HG03439 (cell line): ENCODE data around the gene THSD7B.

ENCODE experiments used
- ATAC-seq: cut with Tn5 transposase; IDR thresholded peaks from one replicate; pipeline ENCODE4 v1.9.1; 2021; ENCODE audit warnings: mild to moderate bottlenecking, moderate library complexity; ENCODE audit not compliant: unreplicated experiment

The THSD7B gene

DNA sequence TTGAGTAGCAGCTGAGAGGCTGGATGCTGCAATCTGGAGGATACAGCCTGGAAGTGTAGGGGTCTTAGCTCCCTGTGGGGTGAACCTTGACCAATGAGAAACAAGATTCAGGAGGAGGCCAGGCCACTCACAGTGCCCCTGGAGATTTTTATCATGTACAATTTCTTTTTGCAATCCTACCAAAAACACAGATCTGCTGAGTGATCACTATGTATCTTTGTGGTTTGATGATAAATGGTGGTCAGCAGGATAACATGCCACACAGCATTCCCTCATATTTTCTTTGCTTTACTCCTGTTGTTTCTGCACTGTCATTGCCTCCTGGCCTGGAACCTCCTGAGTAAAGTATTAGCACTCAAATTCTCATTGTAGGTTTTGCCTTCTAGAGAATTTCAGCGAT, 357.9 kb downstream of the THSD7B start:
- ATAC-seq, result no peak

DNA sequence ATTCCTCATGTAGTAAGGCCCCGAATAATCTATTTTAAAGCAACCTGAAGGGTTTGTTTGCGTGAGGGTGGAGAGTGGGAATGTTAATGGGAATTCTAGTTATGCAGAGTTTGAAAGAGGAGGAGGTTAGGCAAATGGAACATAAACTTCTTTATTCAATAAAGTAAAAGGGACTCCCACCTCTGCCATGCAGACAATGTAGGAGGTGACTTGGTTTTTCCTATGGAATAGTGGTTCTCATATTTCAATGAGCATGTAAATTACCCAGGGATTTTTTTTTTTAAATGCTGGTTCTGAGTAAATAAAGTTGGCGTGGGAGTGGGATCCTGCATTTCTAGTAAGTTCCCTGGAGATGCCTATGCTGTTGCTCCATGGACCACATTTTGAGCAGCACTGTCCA, 367.9 kb downstream of the THSD7B start:
- no peak for ATAC-seq

DNA sequence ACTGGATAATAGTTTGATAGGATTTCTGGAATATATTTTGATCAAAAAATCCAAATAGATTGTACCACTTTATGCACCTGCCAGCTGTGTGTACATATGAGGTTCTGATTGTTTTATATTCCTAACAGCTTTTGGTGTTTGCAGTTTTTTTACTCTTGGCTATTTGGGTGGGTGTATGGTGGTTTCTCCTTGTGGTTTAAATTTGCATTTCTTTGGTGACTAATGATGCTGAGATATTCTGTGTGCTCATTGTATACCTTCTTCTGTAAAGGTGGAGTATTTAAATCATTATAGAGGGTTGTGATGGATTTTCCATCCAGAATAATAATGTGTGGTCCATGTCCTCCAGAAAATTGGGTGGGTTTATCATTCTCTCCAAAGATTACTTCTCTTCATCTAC, 372.9 kb downstream of the THSD7B start:
- no peak for ATAC-seq

DNA sequence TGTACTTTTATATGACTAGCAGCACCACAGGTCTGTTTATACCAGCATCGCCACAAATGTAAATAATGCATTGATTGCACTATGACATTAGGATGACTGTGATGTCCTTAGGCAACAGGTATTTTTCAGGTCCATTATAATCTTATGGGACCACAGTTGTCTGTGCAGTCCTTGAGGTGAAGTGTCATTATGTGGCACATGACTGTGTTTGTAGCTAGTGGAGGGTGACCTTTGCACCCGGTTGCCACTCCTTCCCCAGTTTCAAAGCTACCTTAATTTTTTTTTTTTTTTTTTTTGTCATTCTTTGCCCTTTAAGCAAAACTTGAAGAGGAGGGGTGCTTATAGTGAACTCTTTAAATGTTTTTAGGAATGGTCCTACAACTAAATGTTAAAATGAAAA, 386.4 kb downstream of the THSD7B start:
- no peak for ATAC-seq

DNA sequence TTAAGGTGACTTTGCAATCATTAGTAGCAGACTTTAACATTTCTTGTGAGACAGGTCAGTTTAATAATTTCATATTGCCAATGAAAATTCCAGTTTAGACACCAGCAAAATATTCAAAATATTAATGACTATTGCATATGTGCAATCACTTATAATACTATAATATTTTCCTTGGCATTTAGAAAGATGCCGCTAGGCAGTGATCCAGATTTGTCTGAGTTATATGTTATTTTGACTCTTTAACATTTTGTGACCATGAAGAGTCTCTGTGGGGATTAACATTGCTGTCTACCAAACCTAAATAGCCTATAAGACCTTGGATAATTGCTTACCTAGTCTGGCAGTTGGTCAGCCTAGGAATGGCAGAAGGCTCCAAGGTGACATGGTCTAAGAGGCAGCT, 389.6 kb downstream of the THSD7B start:
- no peak for ATAC-seq

DNA sequence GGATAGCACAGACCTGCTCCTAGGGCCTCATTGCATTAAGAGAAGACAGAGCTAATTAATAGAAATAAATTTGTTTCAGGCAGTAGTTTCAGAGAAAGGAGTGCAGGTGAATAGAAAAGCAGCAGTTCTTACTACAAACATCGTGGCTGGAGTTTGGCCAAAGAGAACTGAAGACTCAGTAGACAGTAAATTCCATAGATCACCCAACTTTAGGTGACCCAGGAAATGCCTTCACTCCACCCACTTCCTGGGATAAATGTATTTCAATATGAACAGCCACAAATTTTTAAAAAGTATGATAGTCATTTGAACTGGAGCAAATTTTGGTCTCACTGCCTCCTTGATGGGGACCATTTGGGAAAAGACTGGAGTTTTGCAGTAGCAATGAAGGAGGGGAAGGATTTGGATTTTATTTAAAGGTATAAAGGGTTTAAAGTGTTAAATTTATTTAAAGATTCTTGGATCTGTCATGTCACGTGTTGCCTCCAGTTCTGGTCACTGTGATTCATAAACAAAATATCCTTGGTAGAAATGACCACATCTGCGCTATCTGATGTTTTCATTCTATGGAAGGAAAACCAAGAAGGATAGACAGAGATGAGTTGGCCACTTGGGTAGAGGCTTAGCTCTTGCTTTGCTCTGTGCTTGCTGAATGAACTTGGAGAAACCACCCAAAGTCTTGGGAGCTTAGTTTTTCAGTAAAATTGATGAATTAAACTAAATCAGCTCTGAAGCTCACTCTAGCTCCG, 390.2 kb downstream of the THSD7B start:
- no peak for ATAC-seq

DNA sequence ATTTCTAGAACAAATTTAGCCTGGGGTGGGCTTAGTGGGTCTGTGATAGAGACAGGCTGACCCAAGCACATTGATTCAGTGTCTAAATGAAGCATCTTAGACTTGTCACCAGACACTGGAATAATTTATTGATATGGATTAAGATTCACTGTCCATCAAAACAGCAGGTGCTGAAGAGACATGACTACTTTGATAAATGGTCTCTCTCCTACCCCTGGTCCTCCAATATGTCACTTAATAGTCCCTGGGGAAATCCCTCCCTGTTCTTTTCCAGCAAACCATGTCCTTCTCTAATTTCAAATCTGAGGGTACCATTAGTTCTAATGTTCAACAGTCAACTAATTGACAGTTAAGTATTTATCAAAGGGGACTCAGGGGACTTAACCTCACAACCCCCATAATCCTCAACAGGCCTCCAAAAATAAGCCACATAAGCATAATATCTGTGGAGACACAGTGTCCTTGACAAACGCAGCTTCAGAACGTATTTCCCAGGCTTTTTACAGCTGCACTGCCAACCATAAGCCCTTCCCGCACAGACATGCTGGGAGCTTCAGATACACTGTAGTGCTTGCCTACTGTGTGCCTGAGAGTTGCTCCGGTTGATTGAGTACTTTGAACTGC, 391.0 kb downstream of the THSD7B start:
- ATAC-seq, result no peak

DNA sequence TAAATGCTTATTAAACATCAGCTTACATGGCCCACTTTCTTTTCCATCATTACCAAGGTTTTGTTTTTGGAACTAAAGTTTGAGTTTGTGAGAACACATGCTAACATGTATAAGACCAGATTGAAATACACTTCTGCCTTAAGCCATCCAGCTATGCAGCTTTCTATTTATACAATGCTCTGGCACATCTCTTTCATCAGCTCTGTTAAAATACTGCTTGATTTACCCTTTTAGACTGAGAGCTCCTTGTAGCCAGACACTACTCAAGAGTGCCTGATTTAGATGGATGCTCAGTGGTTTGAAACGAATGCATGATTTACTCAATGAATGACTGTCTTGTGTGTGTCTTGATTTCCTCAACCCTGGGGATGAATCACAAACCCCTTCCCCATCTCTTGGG, 392.5 kb downstream of the THSD7B start:
- no peak for ATAC-seq

DNA sequence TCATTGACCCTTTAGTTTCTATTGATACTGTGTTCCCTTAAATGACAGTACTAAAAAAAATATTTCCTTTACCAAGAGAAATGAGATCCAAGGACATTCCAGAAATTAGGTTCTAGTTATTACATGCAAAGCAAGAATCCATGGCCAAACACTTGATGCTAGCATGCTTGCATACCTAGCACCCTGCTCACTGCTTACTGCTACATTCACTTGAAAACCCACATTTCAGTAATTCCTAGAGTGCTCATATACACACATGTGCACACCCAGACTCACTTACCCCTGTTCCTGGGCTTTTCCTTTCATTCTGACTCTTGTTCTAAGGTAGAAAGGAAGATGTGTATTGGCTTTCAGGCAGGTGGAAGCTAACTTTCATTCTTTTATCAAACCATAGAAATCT, 395.9 kb downstream of the THSD7B start:
- ATAC-seq, result no peak

DNA sequence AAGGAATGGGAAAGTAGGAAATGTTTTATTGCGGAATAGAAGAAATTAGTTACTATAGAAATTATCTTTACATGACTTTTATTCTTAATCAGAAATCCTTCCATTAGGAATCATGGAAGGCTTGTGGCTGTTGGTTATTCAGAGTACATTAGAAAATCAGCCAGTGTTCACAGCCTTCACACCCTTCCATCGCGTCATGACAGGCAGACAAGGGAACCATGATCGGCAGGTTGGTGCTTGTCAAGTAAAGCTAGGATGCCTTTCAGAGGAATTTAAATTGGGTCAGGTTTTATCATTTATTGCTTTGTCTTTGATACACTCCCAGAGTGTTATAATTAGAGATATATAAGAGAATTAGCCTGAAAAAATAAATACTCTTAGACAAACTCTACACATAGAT, 400.6 kb downstream of the THSD7B start:
- ATAC-seq, result no peak

DNA sequence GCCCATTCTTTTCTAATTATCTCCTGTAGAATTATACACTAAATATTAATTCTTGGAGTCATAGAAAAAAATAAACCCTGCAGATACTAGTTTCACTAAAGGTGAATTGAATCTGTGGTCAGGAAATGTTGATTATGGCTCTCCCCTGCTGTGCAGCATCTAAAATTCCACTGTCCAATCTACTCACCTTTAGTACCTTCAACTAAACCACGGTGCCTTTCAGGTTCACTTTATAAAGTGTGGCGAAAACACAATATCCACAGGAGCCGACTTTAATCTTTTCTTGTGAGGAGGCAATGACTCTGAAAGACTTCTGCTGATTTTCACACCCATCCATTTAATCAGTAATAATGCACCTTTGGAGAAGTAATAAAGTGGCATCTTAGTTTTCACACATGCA, 402.3 kb downstream of the THSD7B start:
- no peak for ATAC-seq

DNA sequence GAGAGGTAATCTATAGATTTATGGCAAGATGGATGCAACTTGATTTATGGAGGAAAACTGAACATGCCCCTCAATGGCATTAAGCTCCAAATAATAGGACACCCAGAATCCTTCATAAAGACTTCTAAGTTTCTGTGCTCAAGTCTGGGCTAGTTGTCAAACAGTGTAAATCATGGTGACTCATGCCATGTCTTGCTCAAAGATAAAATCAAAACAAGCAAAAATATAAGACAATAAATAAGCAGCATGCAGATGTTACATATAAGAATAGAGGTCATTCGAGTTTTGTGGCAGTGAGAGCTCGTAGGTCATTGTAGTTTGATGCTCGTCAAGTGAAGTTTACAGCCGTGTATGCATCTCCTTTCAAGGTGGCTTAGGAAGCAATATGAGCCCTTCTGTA, 403.2 kb downstream of the THSD7B start:
- ATAC-seq, result no peak

DNA sequence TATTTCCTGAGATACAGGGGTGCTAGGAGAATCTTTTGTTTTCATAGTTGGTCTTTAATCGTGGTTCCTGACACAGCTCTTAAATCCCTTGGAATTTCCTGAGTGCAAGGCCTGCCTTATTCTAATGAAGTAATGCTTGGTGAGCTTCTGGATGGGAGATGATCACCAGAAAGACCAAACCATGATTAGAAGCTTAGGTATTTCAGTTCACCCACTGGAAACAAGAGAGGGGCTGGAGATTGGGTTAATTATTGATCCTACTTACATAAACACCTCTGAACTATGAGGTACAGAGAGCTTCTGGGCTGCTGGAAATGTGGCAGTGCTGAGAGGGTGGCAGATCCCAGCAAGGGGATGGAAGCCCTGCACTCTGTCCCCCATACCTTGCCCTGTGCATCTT, 406.8 kb downstream of the THSD7B start:
- no peak for ATAC-seq

DNA sequence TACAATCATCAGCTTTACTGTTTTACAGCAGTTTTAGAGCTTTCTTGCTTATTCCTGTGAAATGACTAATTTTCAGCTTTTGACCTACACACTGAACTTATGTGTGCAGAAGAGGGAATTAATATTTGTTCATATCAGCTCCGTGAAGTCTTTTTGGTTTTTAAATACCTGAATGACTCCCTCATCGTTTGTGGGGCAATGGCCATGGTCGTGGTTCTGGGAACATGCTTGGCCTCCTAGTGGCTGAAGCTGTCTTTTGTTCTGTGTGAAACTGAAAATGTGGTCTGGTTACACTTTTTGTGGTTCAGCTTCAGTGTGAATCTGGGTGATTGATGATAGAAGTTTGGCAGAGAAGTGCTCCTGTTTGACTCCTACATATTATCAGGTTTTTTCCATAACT, 408.1 kb downstream of the THSD7B start:
- peak; percentile 88 for ATAC-seq

DNA sequence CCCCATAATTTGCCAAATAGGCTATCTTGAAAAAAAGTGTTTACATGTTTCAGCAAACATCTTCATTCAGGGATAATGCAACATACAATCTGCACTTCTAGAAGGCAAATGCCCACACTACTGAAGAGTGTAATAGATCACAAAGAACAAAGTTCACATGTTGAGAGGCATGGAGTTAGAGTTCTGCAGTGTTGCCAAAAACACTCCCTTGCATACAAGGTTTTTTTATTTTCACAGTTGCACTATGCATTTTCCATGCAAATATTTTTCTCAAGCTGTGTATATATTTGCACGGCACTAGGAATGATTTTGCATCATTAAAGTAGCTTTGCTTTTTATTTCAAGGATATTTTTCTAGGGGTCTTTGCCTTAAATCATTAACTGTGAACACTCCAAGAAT, 409.9 kb downstream of the THSD7B start:
- no peak for ATAC-seq

DNA sequence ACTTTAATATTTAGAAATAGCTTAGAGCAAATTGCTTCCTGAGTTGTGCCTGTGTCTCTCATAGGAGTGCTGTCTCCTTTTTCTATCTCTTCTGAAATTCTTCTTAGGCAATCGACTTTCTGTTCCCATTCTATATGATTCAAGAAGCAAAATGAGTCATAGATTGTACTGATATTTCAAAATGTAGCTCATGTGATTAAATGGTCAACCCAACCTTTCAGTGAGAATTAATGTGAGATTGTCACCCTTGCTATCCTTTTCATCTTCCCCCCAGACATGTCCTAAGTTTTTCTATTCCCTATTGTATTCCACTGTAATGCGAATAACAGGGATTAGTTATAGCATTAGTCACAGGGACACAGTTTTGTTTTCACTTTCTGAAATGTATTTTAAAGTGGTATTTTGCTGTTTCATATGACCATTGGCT, 413.6 kb downstream of the THSD7B start:
- no peak for ATAC-seq

DNA sequence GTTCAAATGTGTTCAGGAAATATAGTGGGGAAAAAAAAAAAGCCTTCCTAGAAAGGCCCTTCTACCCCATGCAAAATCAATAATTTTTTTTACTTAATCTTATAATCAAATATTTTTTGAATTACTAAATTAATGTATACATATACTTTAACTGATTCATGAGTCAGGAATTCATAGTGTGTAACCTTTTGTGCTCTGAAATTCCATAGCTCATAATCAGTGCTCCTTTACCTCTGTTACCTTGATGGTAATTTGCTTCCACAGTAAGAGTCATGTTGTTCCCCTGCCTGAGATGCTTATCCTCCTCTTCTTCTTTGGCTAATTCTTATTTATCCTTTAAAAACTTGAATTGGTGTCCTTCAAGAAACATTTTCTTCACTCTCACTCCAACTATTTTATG, 414.2 kb downstream of the THSD7B start:
- no peak for ATAC-seq

DNA sequence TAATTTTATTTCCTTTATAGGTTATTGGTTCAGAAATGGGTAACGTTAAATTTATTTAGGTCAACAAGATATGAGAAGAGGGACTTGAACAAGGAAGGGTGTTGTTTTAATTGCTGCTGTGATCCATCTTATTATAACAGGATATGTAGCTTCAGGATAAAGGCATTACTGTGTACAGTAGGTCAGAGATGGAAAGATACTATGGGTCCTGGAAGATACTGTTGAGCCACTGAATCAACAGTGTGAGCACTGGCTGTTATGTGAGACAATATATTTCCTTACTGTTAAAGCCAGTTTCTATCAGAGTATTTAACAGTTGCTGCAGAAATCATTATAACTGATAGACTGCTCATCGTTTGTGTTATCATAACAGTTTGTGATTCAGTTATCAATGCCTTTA, 414.7 kb downstream of the THSD7B start:
- ATAC-seq, result no peak

DNA sequence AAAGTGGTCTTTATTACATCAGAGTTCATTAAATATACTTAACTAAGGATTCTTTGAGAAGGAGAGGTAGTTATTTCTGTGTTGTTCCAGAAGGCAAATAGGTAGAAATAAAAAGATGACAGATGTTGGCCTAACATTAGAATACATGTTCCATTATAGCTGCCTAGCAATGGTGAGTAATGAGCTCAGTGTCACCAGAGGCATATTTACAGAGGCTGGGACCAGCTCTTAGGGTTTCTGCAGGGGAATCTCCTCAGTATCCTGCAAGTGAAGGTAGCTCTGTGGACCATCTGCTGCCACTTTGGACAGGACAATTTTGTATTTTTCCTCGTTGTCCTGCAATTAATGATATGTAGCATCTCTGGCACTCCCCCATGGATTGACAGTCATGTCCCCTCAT, 416.0 kb downstream of the THSD7B start:
- no peak for ATAC-seq

DNA sequence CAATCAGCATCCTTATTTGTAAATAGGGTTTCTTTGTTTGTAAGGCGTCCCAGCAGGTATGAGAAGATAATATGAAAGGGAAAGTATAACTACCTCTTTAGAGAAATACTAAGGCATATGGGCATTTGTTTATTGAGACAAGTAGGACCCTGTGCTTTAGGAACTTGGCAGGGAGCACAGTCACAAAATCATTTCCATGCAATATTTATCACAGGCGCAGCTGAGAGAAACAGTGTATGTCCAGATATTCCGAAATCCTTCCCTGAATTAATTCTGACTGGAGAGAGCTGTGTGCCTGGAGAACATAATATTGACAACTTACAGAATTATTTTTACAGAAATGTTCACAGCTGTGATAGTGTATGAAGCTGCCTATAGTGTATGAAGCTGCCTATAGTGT, 416.7 kb downstream of the THSD7B start:
- ATAC-seq, result no peak

DNA sequence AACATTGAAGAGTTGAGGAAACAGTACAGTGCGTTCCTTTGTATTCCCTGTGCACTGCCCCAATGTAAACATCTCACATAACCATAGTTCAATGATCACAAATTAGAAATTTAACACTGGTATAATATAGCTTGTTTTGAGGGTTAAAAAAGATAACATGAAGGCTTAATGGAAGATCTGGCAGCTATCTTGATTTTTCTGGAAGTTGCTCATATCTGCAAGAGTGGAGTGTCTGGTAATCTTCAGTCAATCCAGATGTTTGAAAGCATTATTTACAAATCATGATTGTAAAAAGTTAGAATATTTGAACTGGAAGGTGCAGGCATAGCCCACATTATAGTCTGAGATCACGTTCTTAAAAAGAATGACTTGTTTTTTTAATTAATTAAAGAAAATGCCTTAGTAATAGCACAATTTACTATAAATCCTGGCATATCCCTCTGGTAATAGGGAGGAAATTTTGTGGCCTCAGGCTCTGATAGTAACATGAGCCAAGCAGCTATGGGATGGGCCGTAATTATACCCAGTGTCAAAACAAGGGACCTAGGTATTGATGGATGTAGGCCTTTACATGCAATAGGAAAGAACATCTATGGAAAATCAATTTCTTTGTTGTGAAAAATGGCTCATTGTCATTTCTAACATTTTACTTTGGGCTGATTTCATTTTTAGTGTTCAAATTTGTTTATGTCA, 418.0 kb downstream of the THSD7B start:
- no peak for ATAC-seq

DNA sequence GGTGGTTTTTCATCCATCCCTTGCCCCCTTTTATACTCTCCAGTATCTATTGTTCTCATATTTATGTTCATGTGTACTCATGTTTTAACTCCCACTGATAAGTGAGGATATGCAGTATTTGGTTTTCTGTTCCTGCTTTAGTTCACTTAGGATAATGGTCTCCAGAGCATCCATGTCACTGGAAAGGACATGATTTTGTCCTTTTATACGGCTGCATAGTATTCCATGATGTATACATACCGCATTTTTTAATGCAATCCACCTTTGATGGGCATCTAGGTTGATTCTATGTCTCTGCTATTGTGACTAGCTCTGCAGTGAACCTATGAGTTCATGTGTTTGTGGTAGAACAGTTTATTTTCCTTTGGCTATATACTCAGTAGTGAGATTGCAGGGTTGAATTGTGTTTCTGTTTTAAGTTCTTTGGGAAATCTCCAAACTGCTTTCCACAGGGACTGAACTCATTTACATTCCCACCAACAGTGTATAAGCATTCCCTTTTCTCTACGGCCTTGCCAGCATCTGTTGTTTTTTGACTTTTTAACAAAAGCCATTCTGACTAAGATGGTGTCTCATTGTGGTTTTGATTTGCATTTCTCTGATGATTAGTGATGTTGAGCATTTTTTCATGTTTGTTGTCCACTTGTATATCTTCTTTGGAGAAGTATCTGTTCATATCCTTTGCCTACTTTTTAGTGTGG, 420.2 kb downstream of the THSD7B start:
- no peak for ATAC-seq
